CD4-positive, alpha-beta T cell (primary cell): ENCODE measurements around the gene DMXL2. TPM values are rescaled to one million over a fixed set of nuclear protein-coding genes. Genes with fewer than 3 reads are reported as not detected.

Experiments
- ATAC-seq: fragments of 200-7000 bp; cut with Tn5 transposase; one replicate; pipeline ENCODE4 v1.10.0; 2022; ENCODE audit warnings: mild to moderate bottlenecking; ENCODE audit not compliant: poor library complexity
- CTCF ChIA-PET: fragments of 350-600 bp; sonication (Branson Sonifier 250); formaldehyde crosslinking; loops from one replicate; lab custom pipeline; 2021; ENCODE audit warnings: antibody characterized with exemption, inconsistent platforms; lab: Charles Lee
- POLR2A ChIA-PET: fragments of 350-600 bp; sonication (Branson Sonifier 250); formaldehyde crosslinking; loops from one replicate; lab custom pipeline; 2021; ENCODE audit warnings: antibody characterized with exemption, inconsistent platforms; lab: Charles Lee
- DNase-seq, 14 experiments: peaks; one replicate each; pipeline ENCODE4 v3.0.0-alpha.2; 2013 to 2020; ENCODE audit warnings: mixed read lengths in 2 of 14
- H3K27ac ChIP-seq, 2 donors: one replicate each; pipeline versions ENCODE4 v1.5.1 to v1.7.0; 2013; ENCODE audit warnings: low read length in 2 of 2, low read depth in 1 of 2, mild to moderate bottlenecking in 1 of 2
- H3K27me3 ChIP-seq, 2 experiments: 1 replicate in 1 of 2; 2 replicates in 1 of 2; pipeline versions ENCODE4 v1.6.1 to v1.7.0; 2013; ENCODE audit warnings: low read length in 2 of 2, control low read depth in 1 of 2, mild to moderate bottlenecking in 1 of 2, moderate library complexity in 1 of 2; ENCODE audit not compliant: insufficient read depth in 2 of 2, control insufficient read depth in 1 of 2
- H3K36me3 ChIP-seq: one replicate; pipeline ENCODE4 v1.6.1; 2013; ENCODE audit warnings: low read length, control low read depth; ENCODE audit not compliant: insufficient read depth
- H3K4me1 ChIP-seq: one replicate; pipeline ENCODE4 v1.6.1; 2013; ENCODE audit warnings: low read length, control low read depth; ENCODE audit not compliant: insufficient read depth
- H3K4me3 ChIP-seq: one replicate; pipeline ENCODE4 v1.5.1; 2013; ENCODE audit warnings: mild to moderate bottlenecking, low read length, moderate library complexity
- H3K9me3 ChIP-seq, 2 experiments: 1 replicate in 1 of 2; 2 replicates in 1 of 2; pipeline versions ENCODE4 v1.6.1 to v1.7.0; 2013; ENCODE audit warnings: low read length in 2 of 2, mild to moderate bottlenecking in 2 of 2, control low read depth in 1 of 2, moderate library complexity in 1 of 2; ENCODE audit not compliant: control insufficient read depth in 1 of 2, insufficient read depth in 1 of 2
- H3K27ac Mint-ChIP-seq: one replicate; pipeline ENCODE4 v1.8.0; 2020; ENCODE audit warnings: mixed read lengths
- H3K27me3 Mint-ChIP-seq: one replicate; pipeline ENCODE4 v1.8.0; 2021; ENCODE audit warnings: mixed read lengths
- H3K36me3 Mint-ChIP-seq: one replicate; pipeline ENCODE4 v1.8.0; 2021; ENCODE audit warnings: low read depth, mixed read lengths
- H3K4me1 Mint-ChIP-seq: one replicate; pipeline ENCODE4 v1.8.0; 2021; ENCODE audit warnings: low read depth, mixed read lengths
- H3K4me3 Mint-ChIP-seq: one replicate; pipeline ENCODE4 v1.8.0; 2020; ENCODE audit warnings: mild to moderate bottlenecking, mixed read lengths
- H3K9me3 Mint-ChIP-seq: one replicate; pipeline ENCODE4 v1.8.0; 2020; ENCODE audit warnings: mixed read lengths
- intact Hi-C, 2 experiments: fragments of 100-400 bp; cut with DNase I in 1 of 2; cut with micrococcal nuclease in 1 of 2; formaldehyde crosslinking; loops; one replicate each; pipeline versions ENCODE4 v1.15.1 to v1.9.0; 2023 to 2025; cut with DNase I, micrococcal nuclease
- total RNA-seq, 174 experiments: library from RNA in 2 of 174; stranded (reverse) in 2 of 174; gene quantifications; one replicate each; pipeline ENCODE4 v1.2.3 and lab custom pipeline; 2021 to 2026
- TF ChIP-seq, protein P1 (sequence below): fragments of 200-600 bp; IDR thresholded peaks from one replicate; pipeline ENCODE4 v1.8.0; 2022; ENCODE audit warnings: antibody characterized with exemption, mild to moderate bottlenecking

DMXL2 gene
- total RNA-seq, 2 experiments from 2014 or later = 4.7 to 5.5 TPM

DNA sequence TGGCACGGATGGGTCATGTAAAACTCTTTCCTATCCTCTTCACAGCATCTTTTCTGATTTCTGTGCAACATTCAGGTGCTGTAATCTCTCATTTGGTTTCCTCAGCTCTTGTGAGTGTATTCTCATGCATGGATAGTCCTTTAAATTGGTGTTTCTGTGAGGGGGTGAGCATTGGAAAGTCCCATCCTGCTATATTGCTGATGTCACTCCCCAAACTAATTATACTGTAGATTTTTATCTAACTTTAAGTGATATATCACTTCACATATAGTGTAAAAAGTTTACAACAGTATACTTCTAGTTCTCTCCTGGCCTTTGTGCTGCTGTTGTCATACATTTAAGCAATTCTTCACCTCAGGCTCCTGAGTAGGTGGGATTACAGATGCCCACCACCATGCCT is 178.5 kb downstream of the DMXL2 start:
- H3K27ac Mint-ChIP-seq = no peak overlapping the region
- no peak overlapping the region for H3K4me3 ChIP-seq
- peaks cover 0 to 8% of the 10 kb centered on the region in 2 experiments for H3K9me3 ChIP-seq
- ChIA-PET POLR2A (no interaction called here), CTCF (no interaction called here)
- no peaks in the 10 kb centered on the region for H3K4me1 ChIP-seq
- no peaks in the 10 kb centered on the region for H3K36me3 ChIP-seq
- no peaks in the 10 kb centered on the region for H3K27me3 Mint-ChIP-seq
- TF ChIP-seq, protein P1, sequence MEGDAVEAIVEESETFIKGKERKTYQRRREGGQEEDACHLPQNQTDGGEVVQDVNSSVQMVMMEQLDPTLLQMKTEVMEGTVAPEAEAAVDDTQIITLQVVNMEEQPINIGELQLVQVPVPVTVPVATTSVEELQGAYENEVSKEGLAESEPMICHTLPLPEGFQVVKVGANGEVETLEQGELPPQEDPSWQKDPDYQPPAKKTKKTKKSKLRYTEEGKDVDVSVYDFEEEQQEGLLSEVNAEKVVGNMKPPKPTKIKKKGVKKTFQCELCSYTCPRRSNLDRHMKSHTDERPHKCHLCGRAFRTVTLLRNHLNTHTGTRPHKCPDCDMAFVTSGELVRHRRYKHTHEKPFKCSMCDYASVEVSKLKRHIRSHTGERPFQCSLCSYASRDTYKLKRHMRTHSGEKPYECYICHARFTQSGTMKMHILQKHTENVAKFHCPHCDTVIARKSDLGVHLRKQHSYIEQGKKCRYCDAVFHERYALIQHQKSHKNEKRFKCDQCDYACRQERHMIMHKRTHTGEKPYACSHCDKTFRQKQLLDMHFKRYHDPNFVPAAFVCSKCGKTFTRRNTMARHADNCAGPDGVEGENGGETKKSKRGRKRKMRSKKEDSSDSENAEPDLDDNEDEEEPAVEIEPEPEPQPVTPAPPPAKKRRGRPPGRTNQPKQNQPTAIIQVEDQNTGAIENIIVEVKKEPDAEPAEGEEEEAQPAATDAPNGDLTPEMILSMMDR = no peak
- H3K27ac ChIP-seq = no peak overlapping the region
- intact Hi-C loops = no loop called here
- ATAC-seq = no peak
- no peaks in the 10 kb centered on the region for H3K4me1 Mint-ChIP-seq
- no peaks in the 10 kb centered on the region for H3K9me3 Mint-ChIP-seq
- H3K4me3 Mint-ChIP-seq = no peak overlapping the region
- H3K27me3 ChIP-seq = no peaks in the 10 kb centered on the region
- no peak for DNase-seq
- H3K36me3 Mint-ChIP-seq = peaks cover 5% of the 10 kb centered on the region

DNA sequence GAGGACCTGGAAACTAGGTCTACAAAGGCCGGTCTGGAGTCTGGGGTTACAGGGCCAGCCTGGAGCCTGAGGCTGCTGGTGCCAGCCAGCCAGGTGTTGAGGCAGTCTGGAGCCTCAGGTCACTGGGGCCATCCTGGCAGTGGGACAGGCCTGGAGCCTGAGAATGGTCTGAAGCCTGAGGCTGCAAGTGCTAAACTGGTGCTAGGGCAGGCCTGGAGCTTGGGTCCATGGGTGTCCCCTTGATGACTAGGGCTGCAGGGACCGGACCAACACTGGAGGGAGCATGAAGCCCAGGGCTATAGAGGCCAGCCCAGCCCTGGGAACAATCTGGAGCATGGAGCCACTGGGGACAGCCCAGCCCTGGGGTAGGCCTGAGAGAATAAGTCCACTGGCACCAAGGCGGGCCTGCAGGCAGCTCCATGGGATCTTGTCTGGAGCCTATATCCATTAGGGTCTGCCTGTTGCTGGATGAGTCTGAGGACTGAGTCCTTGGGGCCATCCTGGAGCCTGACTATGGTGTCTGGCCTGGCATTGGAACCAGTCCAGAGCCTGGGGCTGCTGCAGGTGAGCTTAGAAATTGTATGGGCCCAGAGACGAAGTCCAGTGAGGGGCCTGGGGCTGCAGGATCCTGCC is 179.2 kb downstream of the DMXL2 start:
- no peak for ATAC-seq

DNA sequence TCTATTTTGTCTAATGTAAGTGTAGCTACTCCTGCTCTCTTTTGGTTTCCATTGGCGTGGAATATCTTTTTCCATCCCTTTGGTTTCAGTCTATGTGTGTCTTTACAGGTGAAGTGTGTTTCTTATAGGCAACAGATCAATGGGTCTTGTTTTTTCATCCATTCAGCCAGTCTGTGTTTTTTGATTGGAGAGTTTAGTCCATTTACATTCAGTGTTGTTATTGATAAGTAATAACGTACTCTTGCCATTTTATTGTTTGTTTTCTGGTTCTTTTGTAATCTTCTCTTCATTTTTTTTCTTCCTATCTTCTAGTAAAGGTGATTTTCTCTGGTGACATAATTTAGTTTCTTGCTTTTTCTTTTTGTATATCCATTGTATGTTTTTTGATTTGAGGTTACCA is 184.0 kb downstream of the DMXL2 start:
- Histone ChIP-seq H3K4me3 (no peak overlapping the region), H3K36me3 (no peaks in the 10 kb centered on the region), H3K27ac (no peak overlapping the region), H3K9me3 (peaks cover 0 to 8% of the 10 kb centered on the region in 2 experiments), H3K4me1 (no peaks in the 10 kb centered on the region), H3K27me3 (no peaks in the 10 kb centered on the region)
- ATAC-seq (no peak), DNase-seq (no peak)
- TF ChIP-seq, protein P1 = no peak
- no peak overlapping the region for H3K4me3 Mint-ChIP-seq
- H3K36me3 Mint-ChIP-seq = no peaks in the 10 kb centered on the region
- ChIA-PET CTCF (no interaction called here), POLR2A (no interaction called here)
- intact Hi-C loops = no loop called here
- H3K27me3 Mint-ChIP-seq = no peaks in the 10 kb centered on the region
- H3K27ac Mint-ChIP-seq = no peak overlapping the region
- no peaks in the 10 kb centered on the region for H3K9me3 Mint-ChIP-seq
- H3K4me1 Mint-ChIP-seq = no peaks in the 10 kb centered on the region

More for the DNA sequence above, 179.2 kb downstream of the DMXL2 start:
- H3K4me3 ChIP-seq = no peak overlapping the region
- Mint-ChIP-seq H3K27me3 (no peaks in the 10 kb centered on the region), H3K4me3 (no peak overlapping the region), H3K27ac (no peak overlapping the region), H3K36me3 (peaks cover 4% of the 10 kb centered on the region), H3K9me3 (no peaks in the 10 kb centered on the region), H3K4me1 (no peaks in the 10 kb centered on the region)
- ChIA-PET CTCF (no interaction called here), POLR2A (no interaction called here)
- no peak overlapping the region for H3K27ac ChIP-seq
- H3K36me3 ChIP-seq = no peaks in the 10 kb centered on the region
- intact Hi-C loops = no loop called here
- peak in 1 of 14 experiments; percentile 6 for DNase-seq
- H3K9me3 ChIP-seq = peaks cover 0 to 8% of the 10 kb centered on the region in 2 experiments
- H3K4me1 ChIP-seq = no peaks in the 10 kb centered on the region
- H3K27me3 ChIP-seq = no peaks in the 10 kb centered on the region
- TF ChIP-seq, protein P1 = no peak
